HG02763 (cell line): ENCODE results near the gene CACFD1.

Experiments
- ATAC-seq: cut with Tn5 transposase; IDR thresholded peaks from one replicate; pipeline ENCODE4 v1.9.1; 2021; ENCODE audit warnings: mild to moderate bottlenecking, moderate library complexity; ENCODE audit not compliant: unreplicated experiment

The CACFD1 gene

GRCh38 chr9:133463864-133464615 is 4.3 kb downstream of the CACFD1 start:
- no peak for ATAC-seq

DNA sequence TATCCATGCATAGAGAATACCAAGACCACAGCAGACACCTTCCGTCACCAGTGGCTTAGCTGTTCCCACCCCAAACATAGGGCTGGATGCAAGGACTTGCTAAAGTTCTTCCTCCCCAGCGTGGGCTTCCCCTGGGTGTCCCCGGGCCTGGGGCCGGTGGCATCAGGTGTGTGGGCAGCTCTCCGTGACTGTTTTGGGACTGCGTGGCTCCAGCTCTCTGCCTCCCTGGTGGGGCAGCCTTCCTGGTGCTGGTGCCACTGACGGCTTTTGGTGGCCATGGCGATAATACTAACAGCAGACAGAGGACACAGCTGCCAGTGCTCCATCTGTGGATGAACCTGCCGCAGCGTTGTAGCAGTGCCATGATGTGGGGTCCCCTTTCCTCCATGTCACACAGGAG is 4.9 kb downstream of the CACFD1 start:
- ATAC-seq = no peak

GRCh38 chr9:133465984-133466383 is 6.2 kb downstream of the CACFD1 start:
- ATAC-seq = no peak

DNA sequence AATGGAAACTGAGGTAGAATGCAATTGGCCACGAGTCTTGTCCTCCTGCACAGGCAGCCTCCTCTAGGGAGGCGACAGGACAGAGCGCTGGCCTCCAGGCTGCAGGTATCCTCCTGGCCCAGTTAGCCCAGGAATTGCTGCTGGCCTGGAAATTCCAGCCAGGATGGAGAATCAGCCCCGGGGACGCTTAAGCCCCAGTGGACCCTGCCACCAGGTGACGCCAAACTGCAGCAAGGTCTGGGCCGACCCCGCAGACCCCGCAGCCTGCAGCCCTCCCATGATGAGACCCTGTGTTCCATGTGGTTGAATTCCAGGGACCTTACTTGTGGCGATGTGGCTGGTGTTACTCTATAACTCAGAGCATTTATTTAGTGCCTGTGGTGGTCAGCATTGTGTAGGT is 7.3 kb downstream of the CACFD1 start:
- ATAC-seq = no peak

- no peak for ATAC-seq
These were observed 8.6 kb downstream of the CACFD1 start for GRCh38 chr9:133468374-133468773.

GRCh38 chr9:133468777-133469421 is 9.1 kb downstream of the CACFD1 start:
- no peak for ATAC-seq

DNA sequence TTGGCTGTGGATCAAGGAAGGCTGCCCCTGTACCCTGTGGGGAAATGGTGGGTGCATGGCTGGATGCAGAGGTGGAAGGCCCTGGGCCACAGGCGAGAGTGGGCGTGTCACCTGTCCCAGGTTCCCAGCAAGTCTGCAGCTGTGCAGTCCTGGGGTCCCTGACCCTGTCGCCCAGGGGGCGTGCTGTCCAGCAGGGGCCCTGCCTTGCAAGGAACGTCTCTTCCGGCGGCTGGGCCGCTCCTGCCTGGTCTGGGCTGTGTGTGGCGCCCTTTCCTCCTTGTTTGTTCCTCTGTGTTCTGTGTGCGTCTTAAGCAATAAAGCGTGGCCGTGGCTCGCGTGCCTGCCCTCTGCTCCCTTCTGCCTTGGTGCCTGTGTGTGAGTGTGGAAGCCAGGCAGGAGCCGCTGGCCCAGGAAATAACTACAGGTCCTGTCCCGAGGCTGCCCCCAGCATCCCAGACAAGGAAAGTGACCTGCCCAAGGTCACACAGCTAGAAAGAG is 10.7 kb downstream of the CACFD1 start:
- no peak for ATAC-seq

- no peak for ATAC-seq
These were observed 11.2 kb downstream of the CACFD1 start for GRCh38 chr9:133470988-133471387.

GRCh38 chr9:133471551-133472276 is 11.9 kb downstream of the CACFD1 start:
- no peak for ATAC-seq

DNA sequence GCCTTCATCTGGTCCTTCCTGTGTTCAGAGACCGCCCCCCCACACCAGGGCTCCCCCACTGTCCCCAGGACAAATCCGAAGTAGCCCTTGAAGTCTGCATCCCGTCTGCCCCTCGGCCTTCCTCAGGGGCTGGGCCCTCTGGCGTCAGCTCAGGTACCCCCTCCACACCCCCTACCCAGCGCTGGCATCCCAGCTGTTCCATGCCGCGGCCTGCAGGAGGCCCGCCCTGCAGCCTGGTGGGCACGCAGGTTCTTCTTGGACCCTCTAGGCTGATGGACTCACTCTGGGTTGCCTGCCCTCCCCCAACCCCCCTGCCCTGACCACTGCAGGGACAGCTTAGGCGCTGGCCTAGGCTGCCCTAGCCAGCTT is 12.5 kb downstream of the CACFD1 start:
- ATAC-seq = no peak

- ATAC-seq = no peak
These were observed 13.1 kb downstream of the CACFD1 start for GRCh38 chr9:133472753-133473378.

- ATAC-seq = no peak
These were observed 14.0 kb downstream of the CACFD1 start for GRCh38 chr9:133473743-133474142.

DNA sequence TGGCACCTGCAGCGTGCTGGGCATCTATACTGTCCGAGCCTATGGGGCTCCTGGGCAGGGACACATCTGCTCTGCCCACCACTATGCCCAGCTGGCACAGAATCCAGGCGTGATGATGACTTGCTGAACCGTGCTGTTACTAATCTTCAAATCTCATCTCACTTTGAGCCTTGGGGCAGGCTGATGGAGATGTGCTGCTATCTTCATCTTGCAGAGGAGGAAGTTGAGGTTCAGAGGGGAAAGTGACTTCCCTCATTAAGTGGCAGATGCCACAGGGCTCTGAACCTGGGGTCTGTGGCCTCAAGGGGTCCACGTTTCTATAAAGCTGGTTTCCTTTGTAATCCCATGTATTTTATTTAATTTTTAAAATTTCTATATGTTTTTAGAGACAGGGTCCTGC is 14.4 kb downstream of the CACFD1 start:
- no peak for ATAC-seq

GRCh38 chr9:133474853-133475252 is 15.1 kb downstream of the CACFD1 start:
- no peak for ATAC-seq

GRCh38 chr9:133475292-133476012 is 15.7 kb downstream of the CACFD1 start:
- no peak for ATAC-seq

GRCh38 chr9:133476036-133476931 is 16.5 kb downstream of the CACFD1 start:
- no peak for ATAC-seq

- ATAC-seq = no peak
These were observed 17.2 kb downstream of the CACFD1 start for GRCh38 chr9:133476941-133477340.

DNA sequence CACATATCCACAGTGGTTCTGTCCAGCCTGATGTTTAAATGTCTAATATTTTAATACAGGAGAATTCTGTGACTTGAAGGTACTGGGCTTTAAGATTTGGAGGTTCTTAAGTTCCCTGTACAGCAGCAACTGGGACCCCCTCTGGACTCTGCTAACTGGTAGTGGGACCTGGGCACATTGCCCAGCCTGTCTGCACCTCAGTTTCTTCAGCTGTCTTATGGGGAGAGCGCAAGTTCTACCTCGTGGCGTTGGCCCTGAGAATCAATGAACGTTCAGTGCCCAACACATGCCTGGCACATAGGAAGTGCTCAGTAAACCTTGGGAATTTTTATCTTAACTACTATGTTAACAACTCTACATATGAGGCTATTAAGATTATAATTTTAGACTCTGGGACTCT is 17.7 kb downstream of the CACFD1 start:
- no peak for ATAC-seq

DNA sequence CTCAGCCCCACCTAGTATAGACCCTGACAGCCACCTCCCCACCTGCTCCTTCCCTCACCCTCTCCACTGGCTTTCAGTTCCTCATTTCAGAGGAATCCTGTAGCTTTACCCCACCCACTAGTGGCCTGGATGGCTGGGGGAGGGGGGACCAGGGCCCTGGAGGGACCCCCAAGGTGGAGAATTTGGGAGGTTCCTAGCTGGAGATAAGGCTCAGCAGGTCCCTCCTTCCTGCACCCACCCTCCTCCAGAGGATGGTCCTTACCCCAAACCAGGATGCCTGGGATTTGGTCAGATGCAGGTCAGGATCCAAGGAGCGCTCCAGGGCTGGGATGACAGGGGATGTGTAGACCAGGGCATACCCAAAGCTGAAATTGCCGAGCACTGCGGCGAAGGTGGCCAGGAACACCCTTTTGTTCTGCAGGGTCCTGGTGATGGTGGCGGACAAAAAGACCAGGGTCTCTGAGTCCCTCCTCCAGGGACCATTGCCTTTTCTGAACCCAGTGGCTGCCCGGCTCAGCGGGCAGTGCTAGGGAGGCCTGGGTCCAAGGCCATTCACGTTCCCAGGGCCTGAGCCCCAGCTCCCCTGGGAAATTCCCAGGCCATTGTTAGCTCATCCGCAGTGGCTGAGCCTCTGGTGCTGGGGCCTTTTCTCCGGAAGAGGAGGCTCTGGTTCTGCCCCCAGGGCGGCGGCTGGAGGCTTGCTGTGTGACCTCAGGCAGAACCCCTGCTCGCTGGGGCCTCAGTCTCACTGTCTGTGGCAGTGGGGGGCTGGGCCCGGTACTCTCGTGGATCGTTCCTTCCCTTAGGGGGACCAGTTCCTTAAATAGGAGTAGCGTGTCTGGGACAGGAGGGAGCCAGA is 18.4 kb downstream of the CACFD1 start:
- ATAC-seq = peak; percentile 7
